ENCODE measurements around the gene IL18RAP.

The IL18RAP gene, protein sequence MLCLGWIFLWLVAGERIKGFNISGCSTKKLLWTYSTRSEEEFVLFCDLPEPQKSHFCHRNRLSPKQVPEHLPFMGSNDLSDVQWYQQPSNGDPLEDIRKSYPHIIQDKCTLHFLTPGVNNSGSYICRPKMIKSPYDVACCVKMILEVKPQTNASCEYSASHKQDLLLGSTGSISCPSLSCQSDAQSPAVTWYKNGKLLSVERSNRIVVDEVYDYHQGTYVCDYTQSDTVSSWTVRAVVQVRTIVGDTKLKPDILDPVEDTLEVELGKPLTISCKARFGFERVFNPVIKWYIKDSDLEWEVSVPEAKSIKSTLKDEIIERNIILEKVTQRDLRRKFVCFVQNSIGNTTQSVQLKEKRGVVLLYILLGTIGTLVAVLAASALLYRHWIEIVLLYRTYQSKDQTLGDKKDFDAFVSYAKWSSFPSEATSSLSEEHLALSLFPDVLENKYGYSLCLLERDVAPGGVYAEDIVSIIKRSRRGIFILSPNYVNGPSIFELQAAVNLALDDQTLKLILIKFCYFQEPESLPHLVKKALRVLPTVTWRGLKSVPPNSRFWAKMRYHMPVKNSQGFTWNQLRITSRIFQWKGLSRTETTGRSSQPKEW

DNA sequence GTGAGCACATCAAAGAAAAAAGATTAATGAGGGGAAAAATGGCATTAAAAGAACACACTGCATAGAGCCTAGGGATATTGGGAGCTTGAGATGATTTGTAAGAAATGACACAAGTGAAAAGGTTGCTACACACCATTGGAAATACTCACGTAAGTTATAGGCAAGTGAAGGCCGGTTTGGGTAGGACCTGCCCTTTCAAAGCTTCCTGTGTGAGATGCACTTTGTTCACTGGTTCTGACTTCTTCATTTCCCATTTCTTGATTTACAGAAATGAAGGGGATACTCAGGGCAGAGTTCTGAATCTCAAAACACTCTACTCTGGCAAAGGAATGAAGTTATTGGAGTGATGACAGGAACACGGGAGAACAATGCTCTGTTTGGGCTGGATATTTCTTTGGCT lies at the start of gene IL18RAP:
TSS of gene IL18RAP (plus strand) at position 251 of the 400 bp plus-strand sequence. CDS start at position 369, 118 bp downstream.
- Mint-ChIP-seq H3K4me1 (peaks cover 53% of the 10 kb centered on the region), H3K27me3 (peaks cover 7% of the 10 kb centered on the region), H3K27ac (peak within 1 kb of the TSS in 1 of 2 donors; percentile 91), H3K9me3 (peaks cover 0 to 7% of the 10 kb centered on the region in 2 donors), H3K4me3 (peak within 1 kb of the TSS; percentile 21 to 77)
- DNase-seq = no peak
- peak; percentile 37 for ATAC-seq

DNA sequence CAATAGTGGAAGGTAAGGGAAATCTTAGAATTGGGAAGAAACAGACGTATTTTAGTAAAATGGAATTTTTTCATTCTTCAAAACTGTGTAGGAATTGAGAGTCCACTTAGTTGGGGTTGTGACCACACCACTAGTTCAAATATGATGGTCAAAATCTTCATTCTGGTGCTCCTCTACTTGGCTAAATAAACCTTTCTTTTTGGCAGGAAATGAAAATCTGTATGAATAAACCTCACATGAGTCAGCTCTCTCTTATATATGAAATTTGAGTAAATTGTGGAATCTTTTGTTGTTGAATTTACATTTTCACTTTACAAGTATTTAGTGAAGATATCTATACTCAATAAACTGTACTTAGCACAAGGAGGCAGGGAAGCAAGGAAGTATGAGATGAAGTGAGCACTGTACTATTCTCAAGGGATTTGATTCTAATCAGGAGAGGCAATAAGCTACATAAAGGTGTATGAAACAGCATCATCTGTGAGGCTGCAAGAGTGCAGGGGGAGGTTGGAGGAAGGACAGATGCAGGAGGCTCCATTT lies 46.8 kb upstream of the IL18RAP start:
- H3K4me1 Mint-ChIP-seq = peaks cover 12% of the 10 kb centered on the region
- H3K27me3 Mint-ChIP-seq = no peaks in the 10 kb centered on the region
- ATAC-seq (no peak), DNase-seq (no peak)
- H3K9me3 Mint-ChIP-seq = peaks cover 27 to 43% of the 10 kb centered on the region in 2 donors
- H3K4me3 Mint-ChIP-seq = no peak overlapping the region
- no peak overlapping the region for H3K27ac Mint-ChIP-seq

DNA sequence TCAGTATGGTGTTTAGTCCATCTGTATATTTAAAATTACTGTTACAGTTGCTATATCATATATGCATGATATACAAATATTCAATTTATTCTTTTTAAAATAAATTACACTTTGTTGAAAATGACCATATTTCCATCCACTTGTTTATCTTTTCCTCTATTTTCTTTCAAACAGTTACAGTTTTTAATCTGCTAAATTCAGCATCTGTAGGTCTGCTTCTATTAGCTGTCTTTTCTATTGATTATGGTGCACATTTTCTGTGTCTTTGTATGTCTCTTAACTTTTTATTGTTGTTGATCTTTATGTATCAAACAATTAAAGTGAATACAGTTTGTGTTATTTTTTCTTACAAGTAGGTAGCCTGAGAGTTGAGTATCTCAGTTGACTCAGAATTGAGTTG lies 39.2 kb upstream of the IL18RAP start:
- Mint-ChIP-seq H3K9me3 (peaks cover 17 to 27% of the 10 kb centered on the region in 2 donors), H3K27me3 (no peaks in the 10 kb centered on the region), H3K27ac (no peak overlapping the region), H3K4me1 (peaks cover 21% of the 10 kb centered on the region), H3K4me3 (no peak overlapping the region)
- ATAC-seq (no peak), DNase-seq (no peak)

DNA sequence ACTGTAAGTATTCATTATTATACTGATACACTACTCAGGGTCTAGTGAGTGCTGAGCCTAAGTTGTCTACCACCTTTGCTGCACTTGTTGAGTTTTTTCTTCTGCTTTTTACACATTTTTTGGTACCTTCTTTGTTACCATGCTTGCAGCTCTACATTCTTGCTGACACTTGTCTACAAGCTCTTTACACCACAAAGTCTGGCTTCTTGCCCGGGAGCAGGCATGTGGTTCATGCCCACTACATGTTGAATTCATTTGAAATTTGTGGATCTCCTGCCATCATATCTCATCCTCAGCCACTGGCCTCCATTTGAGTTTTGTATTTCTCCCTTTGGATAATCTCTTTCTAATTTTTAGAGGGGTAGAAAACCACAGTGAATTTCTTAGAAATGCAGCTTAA lies 37.4 kb upstream of the IL18RAP start:
- H3K27me3 Mint-ChIP-seq = no peaks in the 10 kb centered on the region
- DNase-seq (no peak), ATAC-seq (no peak)
- peaks cover 17 to 27% of the 10 kb centered on the region in 2 donors for H3K9me3 Mint-ChIP-seq
- H3K4me1 Mint-ChIP-seq = peaks cover 27% of the 10 kb centered on the region
- H3K4me3 Mint-ChIP-seq = no peak overlapping the region
- no peak overlapping the region for H3K27ac Mint-ChIP-seq

DNA sequence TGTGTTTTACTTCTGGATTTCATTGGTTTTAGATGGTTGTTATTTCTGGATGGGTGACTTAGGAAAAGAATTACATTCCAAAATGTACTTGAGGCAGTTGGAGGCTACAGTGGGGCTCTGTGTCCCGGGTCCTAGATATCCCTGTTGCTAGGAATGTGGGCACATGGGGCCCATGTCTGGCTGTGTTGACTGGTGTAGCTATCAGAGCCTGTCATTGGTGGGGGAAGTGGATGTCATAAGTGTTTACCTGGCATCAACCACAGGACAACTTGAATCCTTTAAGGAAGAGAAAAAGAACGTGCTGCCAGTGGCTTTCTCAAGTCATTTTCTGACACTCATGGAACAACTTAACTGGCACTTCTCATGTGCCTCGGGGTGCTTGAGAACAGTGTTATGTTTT lies 37.0 kb upstream of the IL18RAP start:
- peak overlapping the region in 1 of 2 donors; percentile 45 for H3K27ac Mint-ChIP-seq
- DNase-seq (no peak), ATAC-seq (no peak)
- peaks cover 31% of the 10 kb centered on the region for H3K4me1 Mint-ChIP-seq
- peaks cover 17 to 27% of the 10 kb centered on the region in 2 donors for H3K9me3 Mint-ChIP-seq
- no peak overlapping the region for H3K4me3 Mint-ChIP-seq
- no peaks in the 10 kb centered on the region for H3K27me3 Mint-ChIP-seq

DNA sequence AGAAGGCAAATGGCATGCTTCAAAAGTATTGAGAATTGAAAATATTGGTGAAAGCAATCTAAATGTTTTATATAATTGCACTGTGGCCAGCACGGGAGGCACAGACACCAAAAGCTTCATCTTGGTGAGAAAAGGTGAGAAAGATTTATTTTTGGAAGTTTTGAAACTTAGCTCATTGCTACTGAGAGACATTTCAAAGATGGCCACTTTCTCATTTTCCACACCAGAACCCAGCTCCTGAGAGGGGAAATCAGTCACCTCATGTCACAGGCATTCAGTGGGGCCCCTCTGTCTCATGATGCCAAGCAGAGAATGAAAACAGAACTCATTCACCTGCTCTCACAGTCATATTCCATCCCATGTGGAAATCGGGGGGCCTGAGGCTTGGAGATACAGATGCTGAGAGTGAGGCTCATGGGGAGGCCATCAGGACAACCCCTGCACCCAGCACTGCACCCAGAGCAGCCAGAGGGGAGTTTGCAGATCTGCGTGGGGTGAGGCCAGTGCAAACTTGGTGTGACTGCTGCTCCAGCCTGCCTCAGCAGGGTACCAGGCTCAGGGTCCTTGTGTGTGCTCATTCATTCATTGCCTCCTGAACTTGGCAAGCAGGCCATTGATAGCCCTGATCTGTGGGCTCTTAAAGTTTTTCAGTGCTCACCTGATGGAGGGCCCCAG lies 36.0 kb upstream of the IL18RAP start:
- peaks cover 41% of the 10 kb centered on the region for H3K4me1 Mint-ChIP-seq
- no peaks in the 10 kb centered on the region for H3K27me3 Mint-ChIP-seq
- peaks cover 17 to 27% of the 10 kb centered on the region in 2 donors for H3K9me3 Mint-ChIP-seq
- H3K27ac Mint-ChIP-seq = no peak overlapping the region
- no peak for DNase-seq
- no peak overlapping the region for H3K4me3 Mint-ChIP-seq
- ATAC-seq = no peak

DNA sequence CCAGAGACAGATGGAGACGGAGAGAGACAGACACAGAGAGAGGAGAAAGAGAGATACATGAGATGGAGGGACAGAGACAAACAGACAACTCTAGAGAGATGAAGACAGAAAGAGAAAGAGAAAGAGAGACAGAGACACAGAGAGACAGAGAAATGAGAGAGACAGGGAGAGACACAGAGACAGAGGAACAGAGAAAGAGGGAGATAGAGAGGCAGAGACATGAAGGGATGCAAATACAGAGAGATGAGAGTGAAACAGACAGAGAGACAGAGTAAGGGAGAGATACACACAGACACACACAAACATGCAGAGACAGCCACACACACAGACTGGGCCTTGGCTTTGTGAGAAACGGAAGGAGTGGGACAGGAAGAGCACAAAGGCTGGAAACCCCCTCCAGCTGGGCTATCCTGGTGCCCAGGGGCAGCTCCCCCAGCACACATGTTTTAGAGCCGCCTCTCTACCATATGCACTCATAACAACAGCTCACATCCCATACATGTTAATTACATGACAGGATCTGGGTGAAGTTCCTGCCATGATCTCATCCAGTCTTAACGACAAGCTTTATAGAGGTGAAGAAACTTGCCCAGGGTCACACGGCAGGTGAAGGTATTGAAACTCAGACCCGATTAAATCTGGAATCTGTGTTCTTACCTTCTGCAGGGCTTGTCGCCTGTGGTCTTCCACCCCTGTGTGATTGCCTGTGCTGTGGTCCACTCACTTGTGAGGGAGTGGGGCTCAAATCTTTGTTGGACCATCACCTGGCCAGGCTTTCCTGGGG lies 35.0 kb upstream of the IL18RAP start:
- H3K9me3 Mint-ChIP-seq = peaks cover 17 to 24% of the 10 kb centered on the region in 2 donors
- ATAC-seq = no peak
- H3K4me1 Mint-ChIP-seq = peaks cover 41% of the 10 kb centered on the region

DNA sequence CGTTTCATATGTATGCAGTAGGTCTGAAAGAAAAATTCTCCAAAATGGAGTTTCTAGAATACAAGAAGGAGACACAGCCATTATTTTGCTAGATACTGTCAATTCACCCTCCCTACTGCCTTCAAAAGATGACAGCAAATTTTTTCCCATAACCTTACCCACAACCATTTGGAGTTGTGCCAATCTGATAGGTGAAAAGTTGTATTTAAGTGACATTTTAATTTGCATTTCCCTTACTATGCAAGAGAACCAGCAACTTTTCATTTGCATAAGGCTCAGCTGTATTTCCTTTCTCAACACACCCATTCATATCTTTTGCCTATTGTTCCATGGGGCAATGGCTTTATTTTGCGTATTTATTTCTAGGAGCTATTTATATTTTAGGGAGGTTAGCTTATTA lies 31.4 kb upstream of the IL18RAP start:
- DNase-seq (no peak), ATAC-seq (peak; percentile 61)
- Mint-ChIP-seq H3K4me3 (no peak overlapping the region), H3K9me3 (no peaks in the 10 kb centered on the region), H3K4me1 (peaks cover 33% of the 10 kb centered on the region), H3K27me3 (no peaks in the 10 kb centered on the region), H3K27ac (no peak overlapping the region)

More for the DNA sequence above, 35.0 kb upstream of the IL18RAP start:
- Mint-ChIP-seq H3K4me3 (no peak overlapping the region), H3K27ac (peak overlapping the region; percentile 15 to 63), H3K27me3 (no peaks in the 10 kb centered on the region)
- no peak for DNase-seq

DNA sequence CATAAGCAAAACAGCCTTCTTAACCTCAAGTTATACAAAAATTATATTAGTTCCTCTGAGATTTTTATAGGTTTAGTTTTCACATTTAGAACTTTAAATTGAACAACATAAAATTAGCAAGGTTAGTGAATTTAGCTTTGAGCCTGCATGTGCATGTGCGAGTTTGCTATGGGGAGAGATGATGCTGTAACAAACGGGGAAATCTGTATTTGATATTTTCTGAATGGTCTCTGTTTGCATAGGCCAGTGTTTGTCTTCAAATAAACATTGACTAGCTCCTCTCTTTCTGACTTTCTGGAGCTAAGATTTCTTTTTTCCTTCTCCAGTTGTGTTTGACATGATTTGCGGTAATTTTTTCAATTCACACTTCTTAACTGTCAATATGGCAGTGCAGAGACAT lies 30.9 kb upstream of the IL18RAP start:
- H3K9me3 Mint-ChIP-seq = no peaks in the 10 kb centered on the region
- DNase-seq = no peak
- no peak overlapping the region for H3K4me3 Mint-ChIP-seq
- no peak overlapping the region for H3K27ac Mint-ChIP-seq
- H3K27me3 Mint-ChIP-seq = no peaks in the 10 kb centered on the region
- no peak for ATAC-seq
- H3K4me1 Mint-ChIP-seq = peaks cover 30% of the 10 kb centered on the region

DNA sequence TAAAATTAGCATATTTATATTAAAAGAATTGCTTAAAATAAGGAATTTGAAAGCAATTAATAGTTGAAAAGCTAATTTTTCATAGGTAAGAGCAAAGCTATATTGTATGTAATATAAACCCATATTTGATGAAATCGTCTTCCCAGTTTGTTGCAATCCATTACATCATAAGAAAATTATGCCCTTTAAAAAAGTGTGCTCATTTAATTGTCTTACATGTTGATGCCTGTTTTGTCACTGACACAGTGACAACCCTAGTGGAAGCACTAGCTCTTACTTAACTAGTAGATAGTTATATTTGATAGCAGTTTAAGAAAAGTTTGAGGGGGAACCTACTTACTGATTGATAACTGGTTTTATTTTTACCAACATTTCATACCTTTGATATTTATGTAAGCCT lies 30.0 kb upstream of the IL18RAP start:
- H3K4me3 Mint-ChIP-seq = no peak overlapping the region
- H3K4me1 Mint-ChIP-seq = peaks cover 21% of the 10 kb centered on the region
- H3K27ac Mint-ChIP-seq = no peak overlapping the region
- ATAC-seq = no peak
- no peaks in the 10 kb centered on the region for H3K27me3 Mint-ChIP-seq
- H3K9me3 Mint-ChIP-seq = no peaks in the 10 kb centered on the region
- DNase-seq = no peak

DNA sequence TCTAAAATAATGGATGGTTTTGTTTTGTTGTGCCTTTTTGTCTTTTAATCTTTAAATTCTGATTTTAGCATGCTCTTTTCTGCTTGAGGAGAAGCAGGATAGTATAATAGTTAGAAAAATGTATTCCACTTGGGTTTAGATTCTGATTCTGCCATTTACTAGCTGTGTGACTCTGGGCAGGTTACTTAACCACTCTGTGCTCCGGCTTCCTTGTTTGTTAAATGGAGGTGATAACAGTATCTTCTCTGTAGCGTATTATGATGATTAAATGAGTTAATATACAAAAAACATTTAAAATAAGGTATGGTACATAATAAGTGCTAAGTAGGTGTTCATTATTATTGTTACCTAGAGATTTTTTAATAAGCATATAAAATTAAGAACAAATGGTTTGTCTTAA lies 26.9 kb upstream of the IL18RAP start:
- ATAC-seq (no peak), DNase-seq (no peak)
- H3K4me1 Mint-ChIP-seq = peaks cover 27% of the 10 kb centered on the region
- H3K27me3 Mint-ChIP-seq = no peaks in the 10 kb centered on the region
- H3K9me3 Mint-ChIP-seq = no peaks in the 10 kb centered on the region
- H3K4me3 Mint-ChIP-seq = no peak overlapping the region
- H3K27ac Mint-ChIP-seq = no peak overlapping the region

DNA sequence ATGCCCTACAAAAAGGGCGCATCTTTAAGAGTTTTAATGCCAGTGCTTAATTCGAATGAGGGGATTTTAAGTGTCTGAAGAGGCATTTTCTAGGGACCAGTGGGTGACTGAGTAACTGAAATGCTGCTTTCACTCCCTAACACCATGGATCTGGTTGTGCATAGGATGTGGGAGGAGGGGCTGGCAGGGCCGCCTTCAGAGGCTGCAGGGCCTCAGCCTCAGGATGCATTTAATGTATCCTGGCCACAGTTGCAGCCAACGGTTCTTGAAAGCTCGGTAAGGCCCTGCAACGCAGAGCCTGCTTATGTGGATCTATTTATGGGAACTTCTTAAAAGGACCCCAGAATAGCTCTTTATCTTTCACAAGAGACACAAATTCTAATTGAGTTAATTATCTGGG lies 25.8 kb upstream of the IL18RAP start:
- Mint-ChIP-seq H3K9me3 (no peaks in the 10 kb centered on the region), H3K27me3 (no peaks in the 10 kb centered on the region), H3K4me1 (peaks cover 17% of the 10 kb centered on the region), H3K4me3 (no peak overlapping the region), H3K27ac (no peak overlapping the region)
- ATAC-seq (no peak), DNase-seq (no peak)

DNA sequence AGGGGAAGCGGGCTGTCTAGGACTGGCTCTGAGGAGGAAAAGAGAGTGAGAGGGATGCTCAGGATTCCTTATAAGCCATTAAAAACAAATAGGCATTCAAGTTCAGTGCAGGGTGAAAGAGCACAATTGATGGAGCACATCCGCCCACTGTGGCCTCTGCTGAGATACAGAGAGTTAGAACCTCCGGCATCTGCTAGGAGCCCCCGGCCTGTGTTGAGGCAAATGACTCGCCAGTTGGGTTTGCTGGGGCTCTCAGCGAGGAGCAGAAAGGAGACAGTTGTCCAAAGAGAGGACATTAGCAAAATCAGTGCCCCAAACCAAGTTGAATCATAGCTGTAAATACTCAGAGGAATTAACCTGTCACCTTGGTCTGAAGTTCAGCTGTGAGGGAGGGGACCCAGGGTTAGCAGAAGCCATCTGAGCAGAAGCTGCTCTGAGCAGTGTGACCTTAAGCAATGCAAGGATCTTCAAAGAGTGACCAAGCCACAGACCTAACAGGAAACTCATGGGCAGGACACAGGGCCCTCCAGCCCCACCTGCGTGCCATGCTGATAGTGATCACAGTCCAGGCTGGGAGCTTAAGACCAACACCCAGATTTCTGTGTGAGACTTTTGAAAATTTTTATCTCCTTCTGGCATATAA lies 23.3 kb upstream of the IL18RAP start:
- Mint-ChIP-seq H3K27ac (no peak overlapping the region), H3K4me3 (no peak overlapping the region), H3K9me3 (no peaks in the 10 kb centered on the region), H3K4me1 (peaks cover 17% of the 10 kb centered on the region), H3K27me3 (no peaks in the 10 kb centered on the region)
- DNase-seq = no peak
- peak; percentile 66 for ATAC-seq

DNA sequence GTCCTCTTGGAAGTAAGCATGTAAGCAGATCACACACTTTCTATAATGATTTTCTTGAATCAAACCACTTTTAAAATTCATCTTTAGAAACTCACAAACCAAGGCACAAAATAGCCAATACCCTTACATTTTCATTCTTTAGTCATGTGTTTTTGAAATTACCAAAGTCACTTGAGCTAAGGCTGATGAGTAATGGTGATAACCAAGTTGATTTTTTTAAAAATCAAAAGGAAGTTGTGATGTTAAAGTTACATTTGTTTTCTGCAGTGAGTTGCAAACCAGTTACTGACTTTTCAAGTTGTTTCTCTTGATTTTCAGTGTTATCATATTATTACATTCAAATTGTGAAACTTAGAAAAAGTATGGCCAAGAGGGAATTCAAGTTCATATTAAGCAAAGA lies 21.5 kb upstream of the IL18RAP start:
- H3K27ac Mint-ChIP-seq = no peak overlapping the region
- DNase-seq (no peak), ATAC-seq (no peak)
- H3K27me3 Mint-ChIP-seq = no peaks in the 10 kb centered on the region
- peaks cover 17% of the 10 kb centered on the region for H3K4me1 Mint-ChIP-seq
- H3K4me3 Mint-ChIP-seq = no peak overlapping the region
- no peaks in the 10 kb centered on the region for H3K9me3 Mint-ChIP-seq

DNA sequence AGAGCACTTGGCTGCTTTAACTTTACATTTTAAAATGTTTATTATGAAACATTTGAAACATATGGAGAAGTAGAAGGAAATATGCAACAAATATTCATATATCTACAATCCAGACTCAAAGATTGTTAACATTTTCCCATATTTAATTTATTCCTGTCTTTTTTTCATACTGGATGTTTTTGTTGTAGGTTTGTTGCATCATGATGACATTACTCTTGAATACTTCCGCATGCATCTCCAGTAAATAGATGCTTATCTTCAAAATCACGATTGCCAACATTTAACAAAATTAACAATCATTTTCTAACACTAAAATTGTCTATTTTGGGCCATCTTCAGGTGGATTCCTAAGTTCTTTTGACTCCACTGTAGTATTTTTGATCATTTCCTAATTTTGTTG lies 21.1 kb upstream of the IL18RAP start:
- H3K4me1 Mint-ChIP-seq = peaks cover 17% of the 10 kb centered on the region
- DNase-seq (no peak), ATAC-seq (no peak)
- H3K9me3 Mint-ChIP-seq = no peaks in the 10 kb centered on the region
- H3K4me3 Mint-ChIP-seq = no peak overlapping the region
- no peak overlapping the region for H3K27ac Mint-ChIP-seq
- H3K27me3 Mint-ChIP-seq = no peaks in the 10 kb centered on the region
